ENCODE results near the gene CHD6. TPM values are rescaled to one million over a fixed set of nuclear protein-coding genes. Genes with fewer than 3 reads are reported as not detected.

Gene CHD6
- total RNA-seq, 2 experiments from 2014 or later: 114 to 126 TPM

DNA sequence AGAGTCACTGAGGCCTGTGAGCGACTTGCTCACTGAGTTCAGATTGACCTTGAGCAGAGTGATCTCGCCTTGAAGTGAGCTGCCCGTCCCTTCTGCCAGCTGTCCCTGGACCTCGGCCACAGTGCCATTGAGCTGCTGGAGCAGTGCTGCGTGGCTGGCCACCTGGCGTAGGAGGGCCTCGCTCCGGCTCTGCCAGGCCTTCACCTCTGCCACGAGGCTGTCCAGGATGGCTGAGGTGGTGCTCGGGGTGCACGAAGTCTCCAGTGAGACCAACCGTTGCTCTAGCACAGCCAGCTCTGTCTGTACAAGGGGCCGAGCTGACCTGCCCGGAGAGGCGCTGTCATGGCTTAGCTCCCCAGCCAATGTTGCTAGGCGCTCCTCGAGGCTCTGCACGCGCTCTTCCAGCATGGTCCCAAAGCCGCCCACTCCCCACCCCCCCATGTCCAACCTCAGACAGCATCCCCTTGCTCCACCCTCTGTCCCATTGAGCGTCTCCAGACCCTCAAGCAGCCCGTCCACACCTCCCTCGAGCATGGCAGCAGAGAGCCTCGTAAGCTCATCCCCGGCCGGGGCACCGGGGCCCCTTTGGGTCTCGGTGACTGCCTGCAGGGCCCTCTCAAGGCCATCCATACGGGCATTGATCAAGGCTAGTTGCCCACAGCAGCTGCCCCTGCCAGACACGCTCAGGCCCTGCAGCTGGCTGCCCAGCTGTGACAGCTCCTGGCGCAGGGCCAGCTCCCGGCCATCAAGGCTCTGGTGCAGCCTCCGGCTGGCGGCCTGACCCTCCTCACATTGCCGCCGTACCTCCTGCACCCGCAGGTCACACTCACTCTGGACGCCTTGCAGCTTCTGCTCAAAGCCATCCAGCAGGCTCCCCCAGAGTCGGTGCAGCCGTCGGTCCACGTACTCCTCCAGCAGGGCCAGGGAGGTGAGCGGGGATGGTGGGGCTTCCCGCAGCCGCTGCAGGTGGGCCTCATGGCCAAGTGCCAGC lies 256.1 kb downstream of the CHD6 start:
- Histone ChIP-seq H3K4me3 (ENCODE audit: low read length) (no peak overlapping the region), H3K4me1 (ENCODE audit: insufficient read depth, low read length) (no peaks in the 10 kb centered on the region), H3K27me3 (ENCODE audit: control insufficient read depth in 1 of 2, insufficient read depth in 2 of 2, low read length in 2 of 2) (peaks cover 10 to 16% of the 10 kb centered on the region in 2 experiments), H3K9me3 (ENCODE audit: control insufficient read depth in 1 of 2, insufficient read depth in 1 of 2, low read length in 2 of 2) (no peaks in the 10 kb centered on the region), H3K27ac (ENCODE audit: low read depth in 1 of 2, low read length in 2 of 2) (no peak overlapping the region), H3K36me3 (ENCODE audit: insufficient read depth, low read length) (no peaks in the 10 kb centered on the region)
- ChIA-PET POLR2A (no interaction called here), CTCF (no interaction called here)
- intact Hi-C loops (cut with DNase I, micrococcal nuclease): no loop called here
- no peak for DNase-seq
- Mint-ChIP-seq H3K9me3 (no peaks in the 10 kb centered on the region), H3K36me3 (ENCODE audit: low read depth) (no peaks in the 10 kb centered on the region), H3K4me3 (no peak overlapping the region), H3K27ac (no peak overlapping the region), H3K27me3 (peaks cover 14% of the 10 kb centered on the region), H3K4me1 (ENCODE audit: low read depth) (peaks cover under 1% of the 10 kb centered on the region)
- ATAC-seq (ENCODE audit: poor library complexity): no peak
- TF ChIP-seq, protein P1, sequence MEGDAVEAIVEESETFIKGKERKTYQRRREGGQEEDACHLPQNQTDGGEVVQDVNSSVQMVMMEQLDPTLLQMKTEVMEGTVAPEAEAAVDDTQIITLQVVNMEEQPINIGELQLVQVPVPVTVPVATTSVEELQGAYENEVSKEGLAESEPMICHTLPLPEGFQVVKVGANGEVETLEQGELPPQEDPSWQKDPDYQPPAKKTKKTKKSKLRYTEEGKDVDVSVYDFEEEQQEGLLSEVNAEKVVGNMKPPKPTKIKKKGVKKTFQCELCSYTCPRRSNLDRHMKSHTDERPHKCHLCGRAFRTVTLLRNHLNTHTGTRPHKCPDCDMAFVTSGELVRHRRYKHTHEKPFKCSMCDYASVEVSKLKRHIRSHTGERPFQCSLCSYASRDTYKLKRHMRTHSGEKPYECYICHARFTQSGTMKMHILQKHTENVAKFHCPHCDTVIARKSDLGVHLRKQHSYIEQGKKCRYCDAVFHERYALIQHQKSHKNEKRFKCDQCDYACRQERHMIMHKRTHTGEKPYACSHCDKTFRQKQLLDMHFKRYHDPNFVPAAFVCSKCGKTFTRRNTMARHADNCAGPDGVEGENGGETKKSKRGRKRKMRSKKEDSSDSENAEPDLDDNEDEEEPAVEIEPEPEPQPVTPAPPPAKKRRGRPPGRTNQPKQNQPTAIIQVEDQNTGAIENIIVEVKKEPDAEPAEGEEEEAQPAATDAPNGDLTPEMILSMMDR (IDR thresholded peaks at IDR 0.05): no peak

DNA sequence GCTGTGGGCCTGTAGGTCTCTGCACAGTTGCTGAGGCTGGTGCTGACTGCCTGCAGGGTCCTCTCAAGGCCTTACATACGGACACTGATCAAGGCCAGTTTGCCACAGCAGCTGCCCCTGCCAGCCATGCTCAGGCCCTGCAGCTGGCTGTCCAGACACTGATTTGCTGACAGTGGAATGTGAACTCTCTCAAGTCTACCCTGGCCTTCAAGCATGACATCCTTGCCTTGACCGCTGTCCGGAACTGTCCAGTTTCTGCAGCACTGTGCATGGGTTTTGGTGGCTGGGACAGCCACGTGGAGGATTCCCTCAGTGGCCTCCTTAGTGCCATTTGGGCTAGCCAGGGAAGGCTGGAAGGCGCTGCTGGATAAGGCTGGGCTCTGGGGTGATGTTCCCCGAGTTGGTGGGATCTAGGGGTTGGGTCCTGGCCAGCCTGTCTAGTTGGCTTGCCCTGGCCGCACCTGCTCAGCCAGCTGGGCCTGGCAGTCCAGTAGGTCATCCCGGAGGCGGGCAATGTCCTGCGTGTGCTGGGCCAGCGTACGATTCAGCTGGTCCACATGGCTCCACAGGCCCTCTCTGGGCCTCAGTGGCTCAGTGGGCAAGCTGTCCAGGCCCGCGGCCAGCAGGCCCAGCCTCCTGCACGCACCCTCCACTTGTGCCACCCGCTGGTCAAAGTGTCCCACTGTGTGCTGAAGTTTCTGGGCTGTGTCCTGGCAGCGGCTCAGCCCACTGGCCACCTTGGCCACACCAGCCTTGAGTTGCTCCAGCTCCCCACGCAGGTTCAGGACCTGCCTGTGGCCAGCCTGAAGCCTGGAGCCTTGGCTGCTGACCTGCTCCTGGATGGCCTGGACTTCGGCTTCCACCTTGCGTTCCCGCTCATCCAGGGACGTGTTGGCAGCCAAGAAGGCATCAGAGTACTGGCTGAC lies 257.1 kb downstream of the CHD6 start:
- H3K27me3 ChIP-seq (ENCODE audit: control insufficient read depth in 1 of 2, insufficient read depth in 2 of 2, low read length in 2 of 2): peaks cover 10 to 13% of the 10 kb centered on the region in 2 experiments
- H3K27ac Mint-ChIP-seq: no peak overlapping the region
- intact Hi-C loops (cut with DNase I, micrococcal nuclease): no loop called here
- no peak overlapping the region for H3K4me3 Mint-ChIP-seq
- no peaks in the 10 kb centered on the region for H3K4me1 Mint-ChIP-seq (ENCODE audit: low read depth)
- H3K9me3 Mint-ChIP-seq: no peaks in the 10 kb centered on the region
- H3K9me3 ChIP-seq (ENCODE audit: control insufficient read depth in 1 of 2, insufficient read depth in 1 of 2, low read length in 2 of 2): no peaks in the 10 kb centered on the region
- peaks cover 12% of the 10 kb centered on the region for H3K27me3 Mint-ChIP-seq
- DNase-seq (no peak), ATAC-seq (ENCODE audit: poor library complexity) (no peak)
- H3K4me3 ChIP-seq (ENCODE audit: low read length): no peak overlapping the region
- ChIA-PET POLR2A (no interaction called here), CTCF (no interaction called here)
- H3K27ac ChIP-seq (ENCODE audit: low read depth in 1 of 2, low read length in 2 of 2): no peak overlapping the region
- H3K4me1 ChIP-seq (ENCODE audit: insufficient read depth, low read length): no peaks in the 10 kb centered on the region
- no peaks in the 10 kb centered on the region for H3K36me3 ChIP-seq (ENCODE audit: insufficient read depth, low read length)
- no peaks in the 10 kb centered on the region for H3K36me3 Mint-ChIP-seq (ENCODE audit: low read depth)
- TF ChIP-seq, protein P1 (IDR thresholded peaks at IDR 0.05): no peak

DNA sequence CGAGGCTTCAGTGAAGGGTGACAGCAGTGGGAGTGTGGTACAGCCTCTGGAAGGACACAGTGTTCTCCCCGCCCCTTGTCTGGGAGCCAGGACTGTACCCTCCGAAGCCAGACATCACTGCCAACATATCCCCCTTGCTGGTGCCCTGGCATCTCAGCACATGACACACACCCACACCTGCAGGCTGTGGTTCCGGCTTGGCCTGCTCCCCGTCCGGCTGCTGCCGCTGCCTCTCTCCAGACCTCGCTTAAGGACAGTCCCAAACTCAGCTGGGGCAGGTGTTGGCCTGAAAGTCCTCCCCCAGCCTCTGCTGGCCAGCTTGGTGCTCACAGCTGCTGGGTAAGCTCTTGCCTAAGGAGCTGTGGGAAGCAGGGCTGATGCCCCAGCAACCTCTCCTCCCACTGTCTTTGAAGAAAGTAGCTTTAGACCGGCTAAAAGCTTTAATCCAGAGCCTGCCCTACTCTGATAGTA lies 258.6 kb downstream of the CHD6 start:
- CTCF ChIA-PET: no interaction called here
- intact Hi-C loops (cut with DNase I, micrococcal nuclease): no loop called here
- ATAC-seq (ENCODE audit: poor library complexity) (no peak), DNase-seq (no peak)
- H3K36me3 ChIP-seq (ENCODE audit: insufficient read depth, low read length): no peaks in the 10 kb centered on the region
- peaks cover 0 to 3% of the 10 kb centered on the region in 2 experiments for H3K27me3 ChIP-seq (ENCODE audit: control insufficient read depth in 1 of 2, insufficient read depth in 2 of 2, low read length in 2 of 2)
- no peaks in the 10 kb centered on the region for H3K9me3 ChIP-seq (ENCODE audit: control insufficient read depth in 1 of 2, insufficient read depth in 1 of 2, low read length in 2 of 2)
- no peaks in the 10 kb centered on the region for H3K4me1 ChIP-seq (ENCODE audit: insufficient read depth, low read length)
- Mint-ChIP-seq H3K4me1 (ENCODE audit: low read depth) (no peaks in the 10 kb centered on the region), H3K9me3 (no peaks in the 10 kb centered on the region), H3K36me3 (ENCODE audit: low read depth) (no peaks in the 10 kb centered on the region), H3K4me3 (no peak overlapping the region), H3K27me3 (peaks cover 2% of the 10 kb centered on the region), H3K27ac (no peak overlapping the region)
- H3K27ac ChIP-seq (ENCODE audit: low read depth in 1 of 2, low read length in 2 of 2): no peak overlapping the region
- no peak overlapping the region for H3K4me3 ChIP-seq (ENCODE audit: low read length)
- TF ChIP-seq, protein P1 (IDR thresholded peaks at IDR 0.05): no peak
- POLR2A ChIA-PET: no interaction called here
